HG02885 (cell line): Measurements from ENCODE around the gene CSAG3.
"Not testable (repeated sequence)": the region's sequence is repeated elsewhere in the genome, so short reads cannot be mapped to it uniquely, and the experiment has no call there.

Experiments used
- ATAC-seq: cut with Tn5 transposase; IDR thresholded peaks from one replicate; pipeline ENCODE4 v1.9.1; 2021; ENCODE audit warnings: mild to moderate bottlenecking; ENCODE audit not compliant: unreplicated experiment, poor library complexity

The CSAG3 gene

DNA sequence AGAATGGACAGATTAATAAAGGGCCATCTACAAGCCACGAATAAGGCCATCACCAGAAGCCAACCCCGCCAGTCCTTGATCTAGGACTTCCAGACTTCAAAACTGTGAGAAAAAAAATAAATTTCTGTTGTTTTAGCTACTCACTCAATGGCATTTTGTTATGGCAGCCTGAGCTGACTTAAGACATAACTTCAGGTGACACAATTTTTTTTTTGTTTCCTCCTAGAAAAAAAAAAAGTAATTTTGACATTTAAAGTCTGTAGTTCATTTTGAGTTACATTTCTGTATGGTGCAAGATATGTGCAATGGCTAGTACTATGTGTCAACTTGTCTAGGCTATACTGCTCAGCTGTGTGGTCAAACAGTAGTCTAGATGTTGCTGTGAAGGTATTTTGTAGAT lies at the start of gene CSAG3:
TSS of gene CSAG3 (plus strand) at position 301 of the 400 bp plus-strand sequence.
- not testable (repeated sequence) for ATAC-seq

DNA sequence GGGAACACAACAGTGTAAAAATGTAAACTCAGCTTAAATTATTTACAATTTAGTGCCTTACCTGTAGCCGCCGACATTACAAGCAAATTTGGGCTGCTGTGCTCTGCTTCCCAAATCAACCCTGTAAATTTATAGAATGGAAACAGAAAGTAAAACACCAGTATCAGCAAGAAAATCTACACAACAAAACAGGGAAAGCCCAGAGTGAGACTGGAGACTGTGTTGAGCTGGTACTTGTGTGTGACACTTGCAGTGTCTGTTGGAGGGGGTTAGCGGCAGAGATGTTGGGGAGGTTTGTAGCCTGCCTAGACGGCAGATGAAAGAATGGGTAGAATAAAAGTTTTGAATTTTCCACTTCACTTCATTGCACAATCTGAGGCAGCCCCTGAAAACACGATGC lies 45.8 kb upstream of the CSAG3 start:
- not testable (repeated sequence) for ATAC-seq

DNA sequence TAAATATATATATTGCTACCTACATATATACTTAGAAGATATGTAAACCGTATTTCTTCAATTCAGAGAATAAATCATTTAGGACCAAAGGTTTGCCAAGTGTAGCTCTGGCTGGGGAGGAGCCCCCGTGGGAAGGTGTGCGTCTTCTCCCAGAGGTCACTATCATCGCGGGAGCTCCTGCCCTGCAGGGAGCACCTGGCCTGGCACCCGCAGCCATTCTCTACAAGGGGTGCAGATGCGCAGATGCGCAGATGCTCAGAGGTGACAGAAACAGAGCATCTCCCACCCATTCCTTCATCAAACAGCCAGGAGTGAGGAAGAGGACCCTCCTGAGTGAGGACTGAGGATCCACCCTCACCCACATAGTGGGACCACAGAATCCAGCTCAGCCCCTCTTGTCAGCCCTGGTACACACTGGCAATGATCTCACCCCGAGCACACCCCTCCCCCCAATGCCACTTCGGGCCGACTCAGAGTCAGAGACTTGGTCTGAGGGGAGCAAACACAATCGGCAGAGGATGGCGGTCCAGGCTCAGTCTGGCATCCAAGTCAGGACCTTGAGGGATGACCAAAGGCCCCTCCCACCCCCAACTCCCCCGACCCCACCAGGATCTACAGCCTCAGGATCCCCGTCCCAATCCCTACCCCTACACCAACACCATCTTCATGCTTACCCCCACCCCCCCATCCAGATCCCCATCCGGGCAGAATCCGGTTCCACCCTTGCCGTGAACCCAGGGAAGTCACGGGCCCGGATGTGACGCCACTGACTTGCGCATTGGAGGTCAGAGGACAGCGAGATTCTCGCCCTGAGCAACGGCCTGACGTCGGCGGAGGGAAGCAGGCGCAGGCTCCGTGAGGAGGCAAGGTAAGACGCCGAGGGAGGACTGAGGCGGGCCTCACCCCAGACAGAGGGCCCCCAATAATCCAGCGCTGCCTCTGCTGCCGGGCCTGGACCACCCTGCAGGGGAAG lies 44.9 kb upstream of the CSAG3 start, which contains the start of gene MAGEA2B:
TSS of gene MAGEA2B (plus strand) at position 814 of the 973 bp plus-strand sequence. CDS start 2,479 bp downstream, outside the sequence.
- ATAC-seq, result not testable (repeated sequence)

DNA sequence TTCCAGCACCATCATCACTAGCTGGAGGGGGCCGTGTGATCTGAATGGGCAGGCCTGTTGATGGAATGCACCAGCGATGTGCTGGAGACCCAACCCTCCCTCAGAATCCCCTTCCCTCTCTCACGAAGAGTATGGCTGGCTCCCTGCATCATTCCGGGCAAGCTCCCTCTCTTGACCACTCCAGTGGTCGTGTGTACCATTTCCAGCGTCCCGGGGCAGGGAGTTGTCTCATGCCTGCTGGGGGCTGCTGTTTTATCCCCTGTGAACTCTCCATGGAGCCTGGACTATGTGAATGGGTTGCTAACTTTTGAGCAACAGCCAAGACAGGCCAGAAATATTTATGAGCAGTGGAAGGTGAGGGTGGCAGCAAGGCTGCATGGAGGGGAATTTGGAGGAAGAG lies 33.6 kb upstream of the CSAG3 start:
- ATAC-seq, result no peak

DNA sequence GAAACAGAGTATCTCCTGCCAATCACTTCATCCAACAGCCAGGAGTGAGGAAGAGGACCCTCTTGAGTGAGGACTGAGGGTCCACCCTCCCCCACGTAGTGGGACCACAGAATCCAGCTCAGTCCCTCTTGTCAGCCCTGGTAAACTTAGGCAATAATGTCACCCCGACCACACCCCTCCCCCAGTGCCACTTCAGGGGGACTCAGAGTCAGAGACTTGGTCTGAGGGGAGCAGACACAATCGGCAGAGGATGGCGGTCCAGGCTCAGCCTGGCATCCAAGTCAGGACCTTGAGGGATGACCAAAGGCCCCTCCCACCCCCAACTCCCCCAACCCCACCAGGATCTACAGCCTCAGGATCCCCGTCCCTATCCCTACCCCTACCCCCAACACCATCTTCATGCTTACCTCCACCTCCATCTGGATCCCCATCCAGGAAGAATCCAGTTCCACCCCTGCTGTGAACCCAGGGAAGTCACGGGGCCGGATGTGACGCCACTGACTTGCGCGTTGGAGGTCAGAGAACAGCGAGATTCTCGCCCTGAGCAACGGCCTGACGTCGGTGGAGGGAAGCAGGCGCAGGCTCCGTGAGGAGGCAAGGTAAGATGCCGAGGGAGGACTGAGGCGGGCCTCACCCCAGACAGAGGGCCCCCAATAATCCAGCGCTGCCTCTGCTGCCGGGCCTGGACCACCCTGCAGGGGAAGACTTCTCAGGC lies 25.6 kb upstream of the CSAG3 start, which contains the start of the genes CSAG1 and MAGEA12:
TSS of gene CSAG1 (minus strand) at position 461 of the 715 bp plus-strand sequence. CDS start 1,261 bp downstream, outside the sequence.
TSS of gene MAGEA12 (plus strand) at position 497 of the 715 bp plus-strand sequence. CDS start 2,405 bp downstream, outside the sequence.
- ATAC-seq, result no peak

DNA sequence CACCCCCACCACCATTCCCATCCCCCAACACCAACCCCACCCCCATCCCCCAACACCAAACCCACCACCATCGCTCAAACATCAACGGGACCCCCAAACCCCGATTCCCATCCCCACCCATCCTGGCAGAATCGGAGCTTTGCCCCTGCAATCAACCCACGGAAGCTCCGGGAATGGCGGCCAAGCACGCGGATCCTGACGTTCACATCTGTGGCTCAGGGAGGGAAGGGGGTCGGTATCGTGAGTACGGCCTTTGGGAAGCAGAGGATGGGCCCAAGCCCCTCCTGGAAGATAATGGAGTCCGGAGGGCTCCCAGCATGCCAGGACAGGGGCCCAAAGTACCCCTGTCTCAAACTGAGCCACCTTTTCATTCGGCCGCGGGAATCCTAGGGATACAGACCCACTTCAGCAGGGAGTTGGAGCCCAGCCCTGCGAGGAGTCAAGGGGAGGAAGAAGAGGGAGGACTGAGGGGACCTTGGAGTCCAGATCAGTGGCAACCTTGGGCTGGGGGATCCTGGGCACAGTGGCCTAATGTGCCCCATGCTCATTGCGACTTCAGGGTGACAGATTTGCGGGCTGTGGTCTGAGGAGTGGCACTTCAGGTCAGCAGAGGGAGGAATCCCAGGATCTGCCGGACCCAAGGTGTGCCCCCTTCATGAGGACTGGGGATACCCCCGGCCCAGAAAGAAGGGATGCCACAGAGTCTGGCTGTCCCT lies 24.7 kb upstream of the CSAG3 start:
- not testable (repeated sequence) for ATAC-seq

DNA sequence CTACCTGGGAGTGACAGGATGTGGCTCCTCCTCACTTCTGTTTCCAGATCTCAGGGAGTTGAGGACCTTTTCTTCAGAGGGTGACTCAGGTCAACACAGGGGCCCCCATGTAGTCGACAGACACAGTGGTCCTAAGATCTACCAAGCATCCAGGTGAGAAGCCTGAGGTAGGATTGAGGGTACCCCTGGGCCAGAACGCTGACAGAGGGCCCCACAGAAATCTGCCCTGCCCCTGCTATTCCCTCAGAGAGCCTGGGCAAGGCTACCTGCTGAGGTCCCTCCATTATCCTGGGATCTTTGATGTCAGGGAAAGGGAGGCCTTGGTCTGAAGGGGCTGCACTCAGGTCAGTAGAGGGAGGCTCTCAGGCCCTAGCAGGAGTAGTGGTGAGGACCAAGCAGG lies 23.9 kb upstream of the CSAG3 start:
- ATAC-seq, result no peak

DNA sequence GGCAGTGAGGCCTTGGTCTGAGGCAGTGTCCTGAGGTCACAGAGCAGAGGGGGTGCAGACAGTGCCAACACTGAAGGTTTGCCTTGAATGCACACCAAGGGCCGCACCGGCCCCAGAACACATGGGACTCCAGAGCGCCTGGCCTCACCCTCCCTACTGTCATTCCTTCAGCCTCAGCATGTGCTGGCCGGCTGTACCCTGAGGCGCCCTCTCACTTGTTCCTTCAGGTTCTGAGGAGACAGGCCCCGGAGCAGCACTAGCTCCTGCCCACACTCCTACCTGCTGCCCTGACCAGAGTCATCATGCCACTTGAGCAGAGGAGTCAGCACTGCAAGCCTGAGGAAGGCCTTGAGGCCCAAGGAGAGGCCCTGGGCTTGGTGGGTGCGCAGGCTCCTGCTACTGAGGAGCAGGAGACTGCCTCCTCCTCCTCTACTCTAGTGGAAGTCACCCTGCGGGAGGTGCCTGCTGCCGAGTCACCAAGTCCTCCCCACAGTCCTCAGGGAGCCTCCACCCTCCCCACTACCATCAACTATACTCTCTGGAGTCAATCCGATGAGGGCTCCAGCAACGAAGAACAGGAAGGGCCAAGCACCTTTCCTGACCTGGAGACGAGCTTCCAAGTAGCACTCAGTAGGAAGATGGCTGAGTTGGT lies 23.0 kb upstream of the CSAG3 start:
- ATAC-seq, result no peak

DNA sequence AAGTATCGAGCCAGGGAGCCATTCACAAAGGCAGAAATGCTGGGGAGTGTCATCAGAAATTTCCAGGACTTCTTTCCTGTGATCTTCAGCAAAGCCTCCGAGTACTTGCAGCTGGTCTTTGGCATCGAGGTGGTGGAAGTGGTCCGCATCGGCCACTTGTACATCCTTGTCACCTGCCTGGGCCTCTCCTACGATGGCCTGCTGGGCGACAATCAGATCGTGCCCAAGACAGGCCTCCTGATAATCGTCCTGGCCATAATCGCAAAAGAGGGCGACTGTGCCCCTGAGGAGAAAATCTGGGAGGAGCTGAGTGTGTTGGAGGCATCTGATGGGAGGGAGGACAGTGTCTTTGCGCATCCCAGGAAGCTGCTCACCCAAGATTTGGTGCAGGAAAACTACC lies 22.5 kb upstream of the CSAG3 start:
- ATAC-seq, result not testable (repeated sequence)

DNA sequence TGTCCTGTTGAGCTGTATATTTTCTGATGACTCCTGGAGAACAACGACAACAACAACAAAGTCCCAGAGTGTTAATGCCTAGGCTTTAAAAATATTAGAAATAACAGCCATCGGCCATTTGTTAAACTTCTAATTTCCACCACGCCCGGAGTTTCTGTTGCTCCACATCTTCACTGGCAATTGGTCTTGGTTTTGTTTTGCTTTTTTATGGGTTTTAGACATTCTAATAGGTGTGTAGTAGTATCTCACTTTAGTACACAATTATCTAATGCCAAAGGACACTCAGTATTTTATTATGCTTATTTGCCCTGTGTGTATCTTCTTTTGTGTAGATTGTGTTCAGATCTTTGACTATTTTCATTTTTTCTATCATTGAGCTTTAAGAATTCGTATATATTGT lies 20.5 kb upstream of the CSAG3 start:
- no peak for ATAC-seq

DNA sequence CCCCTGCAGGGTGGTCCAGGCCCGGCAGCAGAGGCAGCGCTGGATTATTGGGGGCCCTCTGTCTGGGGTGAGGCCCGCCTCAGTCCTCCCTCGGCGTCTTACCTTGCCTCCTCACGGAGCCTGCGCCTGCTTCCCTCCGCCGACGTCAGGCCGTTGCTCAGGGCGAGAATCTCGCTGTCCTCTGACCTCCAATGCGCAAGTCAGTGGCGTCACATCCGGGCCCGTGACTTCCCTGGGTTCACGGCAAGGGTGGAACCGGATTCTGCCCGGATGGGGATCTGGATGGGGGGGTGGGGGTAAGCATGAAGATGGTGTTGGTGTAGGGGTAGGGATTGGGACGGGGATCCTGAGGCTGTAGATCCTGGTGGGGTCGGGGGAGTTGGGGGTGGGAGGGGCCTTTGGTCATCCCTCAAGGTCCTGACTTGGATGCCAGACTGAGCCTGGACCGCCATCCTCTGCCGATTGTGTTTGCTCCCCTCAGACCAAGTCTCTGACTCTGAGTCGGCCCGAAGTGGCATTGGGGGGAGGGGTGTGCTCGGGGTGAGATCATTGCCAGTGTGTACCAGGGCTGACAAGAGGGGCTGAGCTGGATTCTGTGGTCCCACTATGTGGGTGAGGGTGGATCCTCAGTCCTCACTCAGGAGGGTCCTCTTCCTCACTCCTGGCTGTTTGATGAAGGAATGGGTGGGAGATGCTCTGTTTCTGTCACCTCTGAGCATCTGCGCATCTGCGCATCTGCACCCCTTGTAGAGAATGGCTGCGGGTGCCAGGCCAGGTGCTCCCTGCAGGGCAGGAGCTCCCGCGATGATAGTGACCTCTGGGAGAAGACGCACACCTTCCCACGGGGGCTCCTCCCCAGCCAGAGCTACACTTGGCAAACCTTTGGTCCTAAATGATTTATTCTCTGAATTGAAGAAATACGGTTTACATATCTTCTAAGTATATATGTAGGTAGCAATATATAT lies 5.0 kb upstream of the CSAG3 start, which contains the start of gene MAGEA2:
TSS of gene MAGEA2 (minus strand) at position 157 of the 965 bp plus-strand sequence. CDS start 2,479 bp downstream, outside the sequence.
- not testable (repeated sequence) for ATAC-seq

DNA sequence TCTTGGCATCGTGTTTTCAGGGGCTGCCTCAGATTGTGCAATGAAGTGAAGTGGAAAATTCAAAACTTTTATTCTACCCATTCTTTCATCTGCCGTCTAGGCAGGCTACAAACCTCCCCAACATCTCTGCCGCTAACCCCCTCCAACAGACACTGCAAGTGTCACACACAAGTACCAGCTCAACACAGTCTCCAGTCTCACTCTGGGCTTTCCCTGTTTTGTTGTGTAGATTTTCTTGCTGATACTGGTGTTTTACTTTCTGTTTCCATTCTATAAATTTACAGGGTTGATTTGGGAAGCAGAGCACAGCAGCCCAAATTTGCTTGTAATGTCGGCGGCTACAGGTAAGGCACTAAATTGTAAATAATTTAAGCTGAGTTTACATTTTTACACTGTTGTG lies 4.1 kb upstream of the CSAG3 start:
- not testable (repeated sequence) for ATAC-seq

DNA sequence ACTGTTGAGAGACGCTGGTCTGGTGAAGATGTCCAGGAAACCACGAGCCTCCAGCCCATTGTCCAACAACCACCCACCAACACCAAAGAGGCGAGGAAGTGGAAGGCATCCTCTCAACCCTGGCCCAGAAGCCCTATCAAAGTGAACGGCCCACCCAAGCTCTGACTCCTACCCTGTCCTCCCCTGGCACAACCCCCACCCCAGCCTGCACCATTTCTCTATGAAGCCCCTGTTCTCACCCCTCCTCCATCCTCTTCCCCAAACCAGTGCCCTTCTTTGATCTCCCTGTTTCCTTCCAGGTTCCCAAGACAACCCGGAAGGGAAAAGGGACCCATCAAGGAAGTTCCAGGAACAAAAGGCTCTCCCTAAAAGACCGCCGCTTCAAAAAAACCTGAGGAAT lies 526 bp downstream of the CSAG3 start:
- not testable (repeated sequence) for ATAC-seq

DNA sequence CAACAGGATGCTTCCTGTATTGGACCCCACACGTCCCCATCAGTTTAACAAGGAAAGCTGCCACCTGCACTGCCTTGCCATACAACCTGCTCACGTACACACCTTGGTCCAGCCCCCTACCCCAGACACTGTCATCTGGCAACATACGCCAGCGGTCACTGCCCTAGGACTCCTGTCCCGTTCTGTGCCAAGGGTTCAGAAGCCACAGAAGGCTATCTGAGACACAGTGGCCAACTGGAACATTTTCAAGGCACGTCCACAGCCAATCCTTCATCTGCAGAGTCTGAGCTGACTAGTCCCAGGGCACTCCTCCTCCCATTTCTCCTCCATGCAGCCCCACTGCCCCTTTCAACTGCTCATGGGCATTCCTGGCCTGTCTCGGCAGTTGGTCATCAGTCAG lies 2.6 kb downstream of the CSAG3 start:
- not testable (repeated sequence) for ATAC-seq

DNA sequence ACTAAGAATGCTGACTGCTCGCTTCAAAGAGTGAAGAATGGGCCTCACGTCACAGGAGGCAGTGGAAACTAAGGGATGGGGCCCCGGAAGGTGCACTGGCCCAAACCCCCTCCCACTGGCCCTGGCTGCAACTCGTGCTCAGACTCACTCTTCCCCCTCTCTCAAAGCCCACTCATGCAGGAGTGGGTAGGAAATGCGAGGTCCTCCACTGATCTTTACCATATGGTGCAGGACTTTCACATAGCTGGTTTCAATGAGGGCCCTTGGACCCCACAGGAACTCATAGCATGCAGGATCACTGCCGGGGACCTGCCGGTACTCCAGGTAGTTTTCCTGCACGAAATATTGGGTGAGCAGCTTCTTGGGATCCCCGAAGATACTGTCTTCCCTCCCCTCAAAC lies 7.5 kb downstream of the CSAG3 start:
- ATAC-seq, result not testable (repeated sequence)

DNA sequence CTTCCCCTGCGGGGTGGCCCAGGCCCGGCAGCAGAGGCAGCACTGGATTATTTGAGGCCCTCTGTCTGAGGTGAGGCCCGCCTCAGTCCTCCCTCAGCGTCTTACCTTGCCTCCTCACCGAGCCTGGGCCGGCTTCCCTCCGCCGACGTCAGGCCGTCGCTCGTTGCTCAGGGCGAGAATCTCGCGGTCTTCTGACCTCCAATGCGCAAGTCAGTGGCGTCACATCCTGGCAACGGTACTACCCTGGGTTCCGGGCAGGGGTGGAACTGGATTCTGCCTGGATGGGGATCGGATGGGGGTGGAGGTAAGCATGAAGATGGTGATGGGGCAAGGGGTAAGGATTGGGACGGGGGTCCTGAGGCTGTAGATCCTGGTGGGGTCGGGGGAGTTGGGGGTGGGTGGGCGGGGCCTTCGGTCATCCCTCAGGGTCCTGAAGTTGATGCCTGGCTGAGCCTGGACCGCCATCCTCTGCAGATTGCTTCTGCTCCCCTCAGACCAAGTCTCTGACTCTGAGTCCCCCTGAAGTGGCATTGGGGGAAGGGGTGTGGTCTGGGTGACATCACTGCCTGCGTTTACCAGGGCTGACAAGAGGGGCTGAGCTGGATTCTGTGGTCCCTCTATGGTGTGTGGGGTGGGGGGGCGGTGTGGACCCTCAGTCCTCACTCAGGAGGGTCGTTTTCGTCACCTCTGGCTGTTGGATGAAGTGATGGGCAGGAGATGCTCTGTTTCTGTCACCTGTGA lies 10.7 kb downstream of the CSAG3 start, which contains the start of gene MAGEA6:
TSS of gene MAGEA6 (minus strand) at position 141 of the 741 bp plus-strand sequence. CDS start 2,039 bp downstream, outside the sequence.
- not testable (repeated sequence) for ATAC-seq

DNA sequence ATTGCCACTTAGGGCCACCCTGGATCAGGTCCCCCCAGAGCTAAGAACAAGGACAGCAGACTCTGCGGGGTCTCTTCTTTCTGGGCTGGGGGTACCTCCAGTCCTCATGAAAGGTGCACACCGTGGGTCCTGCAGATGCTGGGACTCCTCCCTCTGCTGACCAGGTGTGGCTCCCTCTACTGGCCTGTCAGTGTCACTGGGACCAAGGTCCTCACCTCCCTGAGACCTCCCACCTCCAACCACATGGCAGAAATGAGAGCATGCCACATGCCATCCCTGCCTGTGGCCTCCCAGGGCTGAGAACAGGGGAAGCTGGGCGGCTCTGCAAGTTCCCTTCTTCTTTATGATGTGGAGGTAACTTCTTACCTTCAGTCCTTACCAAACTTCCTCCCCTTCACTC lies 28.0 kb downstream of the CSAG3 start:
- peak; percentile 90 for ATAC-seq

DNA sequence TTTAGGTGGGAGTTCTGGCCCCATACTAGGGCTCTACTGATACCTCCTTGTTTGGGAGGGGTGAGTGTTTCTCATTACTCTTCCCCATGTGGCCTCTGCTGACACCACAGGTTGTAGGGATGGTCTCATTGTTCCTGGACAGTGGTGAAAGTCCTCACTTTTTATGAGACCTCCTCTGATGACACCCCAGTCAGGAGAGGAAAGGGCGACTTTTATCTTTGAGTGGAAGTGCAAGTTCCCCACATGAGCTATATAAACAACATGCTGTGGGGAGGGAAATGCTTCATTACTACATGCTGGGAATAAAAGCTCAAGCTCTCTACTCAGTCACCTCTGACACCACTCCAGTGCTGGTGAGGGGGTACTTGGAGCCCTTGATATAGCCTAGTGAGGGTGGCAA lies 39.9 kb downstream of the CSAG3 start:
- no peak for ATAC-seq
